Measurements from ENCODE around the gene CCDC50. TPM values are rescaled to one million over a fixed set of nuclear protein-coding genes. Genes with fewer than 3 reads are reported as not detected.

The CCDC50 gene
- total RNA-seq, 1 experiment from 2014 or later, result 47.8 TPM

- no peak for TF ChIP-seq POLR2A (IDR thresholded peaks at IDR 0.05; ENCODE audit: borderline replicate concordance, extremely low read depth, insufficient read depth, insufficient read length)
Observed at GRCh38 chr3:191390580-191390979, 61.4 kb downstream of the CCDC50 start (continued).

DNA sequence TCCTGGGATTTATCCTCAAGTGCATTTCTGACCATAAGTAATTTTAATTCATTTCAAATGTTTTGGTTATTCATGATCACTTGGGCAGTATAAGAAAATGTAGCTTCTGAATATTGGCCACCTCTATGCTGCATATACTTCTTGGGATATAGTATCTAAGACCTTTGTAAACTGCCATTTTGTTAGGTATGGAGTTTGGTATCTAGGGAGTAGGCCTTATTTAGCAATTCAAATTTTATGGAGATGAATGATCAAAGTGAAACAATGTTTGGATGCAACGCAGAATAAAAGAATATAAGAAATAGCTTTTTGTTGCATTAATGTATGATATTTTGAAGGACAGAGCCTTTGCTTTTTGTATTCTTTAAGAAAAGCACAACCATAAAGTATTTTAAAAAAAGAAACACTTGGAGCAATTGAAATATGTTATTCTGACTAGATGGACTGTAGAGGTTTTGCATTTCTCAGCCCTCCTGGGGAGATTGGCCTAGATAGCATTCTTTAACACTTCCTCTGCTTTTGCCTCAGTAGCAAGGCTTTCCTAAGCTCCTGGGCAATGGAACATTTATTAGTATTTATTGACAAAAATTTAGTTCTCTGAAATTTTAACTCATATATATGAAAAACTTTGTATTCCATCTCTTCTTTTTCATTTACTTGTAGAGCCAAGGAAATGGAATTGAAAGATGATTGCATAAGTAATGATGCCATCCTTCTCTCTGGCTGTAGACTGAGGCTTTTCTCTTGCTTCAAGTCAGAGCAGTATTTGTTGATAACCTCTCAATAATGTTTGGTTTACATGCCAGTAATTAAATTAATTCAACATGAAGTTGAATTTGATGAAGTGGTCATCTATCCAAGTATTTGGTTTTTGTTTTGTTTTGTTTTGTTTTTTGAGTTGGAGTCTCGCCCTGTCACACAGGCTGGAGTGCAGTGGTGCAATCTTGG lies 62.9 kb downstream of the CCDC50 start:
- no peak overlapping the region for H3K27ac ChIP-seq (ENCODE audit: low read depth, low read length)
- TF ChIP-seq SIN3A (IDR thresholded peaks at IDR 0.05; ENCODE audit: low read depth) (no peak), ELF1 (IDR thresholded peaks at IDR 0.05; ENCODE audit: borderline replicate concordance, low read depth) (no peak), RAD21 (IDR thresholded peaks at IDR 0.05; ENCODE audit: low read depth) (no peak), SP1 (IDR thresholded peaks at IDR 0.05; ENCODE audit: low read depth) (no peak), JUND (IDR thresholded peaks at IDR 0.05) (no peak), CTCF (IDR thresholded peaks at IDR 0.05 in 2 of 3, conservative IDR thresholded peaks at IDR 0.05 in 1 of 3; ENCODE audit: borderline replicate concordance in 1 of 3, insufficient read depth in 1 of 3, low read depth in 2 of 3, low read length in 2 of 3) (no peak), EGR1 (IDR thresholded peaks at IDR 0.05; ENCODE audit: low read depth) (no peak), POLR2A (IDR thresholded peaks at IDR 0.05; ENCODE audit: borderline replicate concordance, extremely low read depth, insufficient read depth, insufficient read length) (no peak)
- BruUV-seq (replicated peaks), result no TSS peak
- ATAC-seq (no peak), DNase-seq (ENCODE audit: low read depth, low spot score) (no peak)
- no peak overlapping the region for H3K9ac ChIP-seq (ENCODE audit: low read length)
- H3K9me2 ChIP-seq (ENCODE audit: insufficient read depth), result no peaks in the 10 kb centered on the region
- H3K27me3 ChIP-seq (ENCODE audit: insufficient read depth, low read length), result no peaks in the 10 kb centered on the region
- H3K4me2 ChIP-seq (ENCODE audit: low read length), result no peak overlapping the region
- no peak overlapping the region for H3K4me3 ChIP-seq (replicated peaks in 1 of 2; ENCODE audit: low read depth in 1 of 2, low read length in 2 of 2)
- ChIA-PET CTCF (interaction anchor here (0.6 kb wide), 1 partner anchor 71 kb away, joined by 3 read pairs; no protein-coding TSS in a partner anchor), RAD21 (ENCODE audit: low non-redundant PET in 1 of 2, low total read pairs in 2 of 2, uncharacterized antibody in 2 of 2, unreplicated experiment in 2 of 2) (no interaction called here), POLR2A (no interaction called here)
- H3K36me3 ChIP-seq (ENCODE audit: control insufficient read depth in 1 of 2, insufficient read depth in 2 of 2, low read length in 2 of 2), result peaks cover 6 to 14% of the 10 kb centered on the region in 2 experiments
- intact Hi-C loops (cut with micrococcal nuclease), result no loop called here
- no peaks in the 10 kb centered on the region for H3K9me3 ChIP-seq (ENCODE audit: control insufficient read depth in 1 of 2, insufficient read depth in 1 of 2, low read depth in 1 of 2, low read length in 2 of 2)
- H3K79me2 ChIP-seq (ENCODE audit: insufficient read depth, low read length), result no peaks in the 10 kb centered on the region
- H2AFZ ChIP-seq (ENCODE audit: low read depth, low read length, poor library complexity, severe bottlenecking), result no peak overlapping the region
- no peaks in the 10 kb centered on the region for H4K20me1 ChIP-seq (ENCODE audit: insufficient read depth)
- H3K4me1 ChIP-seq (ENCODE audit: control insufficient read depth in 1 of 2, insufficient read depth in 2 of 2, low read length in 2 of 2), result no peaks in the 10 kb centered on the region

All from HCT116 (cell line).